ENCODE results near the gene CWC25.

CWC25 gene

GRCh38 chr17:38783227-38783626 is 41.9 kb downstream of the CWC25 start:
- no peak for DNase-seq

- no peak for DNase-seq
Measured at GRCh38 chr17:38779965-38780752, 45.0 kb downstream of the CWC25 start.

GRCh38 chr17:38777641-38778250 is 47.4 kb downstream of the CWC25 start:
- DNase-seq: no peak

- no peak for DNase-seq
Measured at GRCh38 chr17:38773258-38773657, 51.9 kb downstream of the CWC25 start.

GRCh38 chr17:38768417-38768816 is 56.7 kb downstream of the CWC25 start:
- no peak for DNase-seq

GRCh38 chr17:38766341-38766740 is 58.8 kb downstream of the CWC25 start:
- DNase-seq: no peak

- no peak for DNase-seq
Measured at GRCh38 chr17:38762231-38762630, 62.9 kb downstream of the CWC25 start.

GRCh38 chr17:38761612-38762011 is 63.5 kb downstream of the CWC25 start:
- DNase-seq: no peak

GRCh38 chr17:38753071-38753506 is 72.0 kb downstream of the CWC25 start:
- no peak for DNase-seq

- DNase-seq: peak; percentile 98
Measured at GRCh38 chr17:38752308-38753070, 72.6 kb downstream of the CWC25 start, which contains the start of gene PSMB3. Gene PSMB3, plus strand, starts transcription at chr17:38752741. Its CDS starts 86 bp downstream, at chr17:38752827.

GRCh38 chr17:38751808-38752307 is 73.3 kb downstream of the CWC25 start:
- DNase-seq: peak; percentile 82

- no peak for DNase-seq
Measured at GRCh38 chr17:38751144-38751807, 73.8 kb downstream of the CWC25 start.

Measured in NCI-H1092 (cell line).